Caco-2 (cell line): ENCODE results near the gene NFATC4. TPM values are rescaled to one million over a fixed set of nuclear protein-coding genes. Genes with fewer than 3 reads are reported as not detected.

Experiments
- BruUV-seq: library from RNA; stranded (reverse); fragments of 400-500 nt; replicated peaks from 2 replicates; lab custom pipeline; 2021; lab: Mats Ljungman, UMichigan
- CTCF ChIA-PET: fragments of 300-600 bp; sonication (Branson Sonifier 250); formaldehyde crosslinking; loops from one replicate; lab custom pipeline; 2022; ENCODE audit warnings: antibody characterized with exemption; lab: Charles Lee
- POLR2A ChIA-PET: fragments of 300-600 bp; sonication (Branson Sonifier 250); formaldehyde crosslinking; loops from one replicate; lab custom pipeline; 2022; ENCODE audit warnings: antibody characterized with exemption; lab: Charles Lee
- DNase-seq, 2 experiments: peaks; one replicate each; pipeline versions ENCODE4 v3.0.0 to v3.0.0-alpha.2; 2020 to 2022
- H3K27me3 ChIP-seq: replicated peaks from 2 replicates; pipeline ENCODE4 v1.6.0; 2011; ENCODE audit warnings: low read length; ENCODE audit not compliant: control insufficient read depth, insufficient read depth
- H3K36me3 ChIP-seq: 2 replicates; pipeline ENCODE4 v1.5.1; 2011; ENCODE audit warnings: low read length; ENCODE audit not compliant: control insufficient read depth, insufficient read depth
- H3K4me1 ChIP-seq: fragments of 250-450 bp; sonication (Bioruptor Pico); 2 replicates; pipeline ENCODE4 v1.5.1; 2020; ENCODE audit warnings: mild to moderate bottlenecking
- H3K4me3 ChIP-seq: 2 replicates; pipeline ENCODE4 v1.5.1; 2011; ENCODE audit warnings: low read depth, mild to moderate bottlenecking, control low read depth, low read length
- H3K9me3 ChIP-seq: fragments of 250-450 bp; sonication (Bioruptor Pico); 2 replicates; pipeline ENCODE4 v1.5.1; 2020; ENCODE audit warnings: mild to moderate bottlenecking, moderate library complexity
- H3K27ac Mint-ChIP-seq: one replicate; pipeline ENCODE4 v1.8.0; 2022; ENCODE audit warnings: mixed read lengths; ENCODE audit not compliant: unreplicated experiment
- H3K27me3 Mint-ChIP-seq: one replicate; pipeline ENCODE4 v1.8.0; 2022; ENCODE audit warnings: mixed read lengths; ENCODE audit not compliant: insufficient read depth, unreplicated experiment
- H3K36me3 Mint-ChIP-seq: one replicate; pipeline ENCODE4 v1.8.0; 2022; ENCODE audit warnings: mild to moderate bottlenecking, mixed read lengths; ENCODE audit not compliant: insufficient read depth, unreplicated experiment
- H3K4me1 Mint-ChIP-seq: one replicate; pipeline ENCODE4 v1.8.0; 2022; ENCODE audit warnings: low read depth, mixed read lengths; ENCODE audit not compliant: unreplicated experiment
- H3K4me3 Mint-ChIP-seq: one replicate; pipeline ENCODE4 v1.8.0; 2022; ENCODE audit warnings: mild to moderate bottlenecking, moderate library complexity, mixed read lengths; ENCODE audit not compliant: unreplicated experiment
- H3K9me3 Mint-ChIP-seq: one replicate; pipeline ENCODE4 v1.8.0; 2022; ENCODE audit warnings: mixed read lengths; ENCODE audit not compliant: unreplicated experiment
- intact Hi-C: fragments of 100-400 bp; cut with micrococcal nuclease; formaldehyde crosslinking; loops from one replicate; pipeline ENCODE4 v1.10.0; 2022; ENCODE audit not compliant: unreplicated experiment
- total RNA-seq: library from RNA; stranded (reverse); gene quantifications from 2 replicates; pipeline ENCODE4 v1.2.3, GENCODE V29; 2022
- TF ChIP-seq, protein P1 (sequence below), 2 experiments: fragments of 200-600 bp in 1 of 2; IDR thresholded peaks; 1 replicate in 1 of 2; 2 replicates in 1 of 2; pipeline versions ENCODE4 v1.5.1 to v1.8.0; 2011 to 2022; ENCODE audit warnings: antibody characterized with exemption in 1 of 2, control low read depth in 1 of 2, inconsistent platforms in 1 of 2, low read depth in 1 of 2, low read length in 1 of 2, mild to moderate bottlenecking in 1 of 2, moderate library complexity in 1 of 2; ENCODE audit not compliant: insufficient read depth in 1 of 2, severe bottlenecking in 1 of 2, unreplicated experiment in 1 of 2

NFATC4 gene
- total RNA-seq, 1 experiment from 2014 or later = 0.88 TPM

DNA sequence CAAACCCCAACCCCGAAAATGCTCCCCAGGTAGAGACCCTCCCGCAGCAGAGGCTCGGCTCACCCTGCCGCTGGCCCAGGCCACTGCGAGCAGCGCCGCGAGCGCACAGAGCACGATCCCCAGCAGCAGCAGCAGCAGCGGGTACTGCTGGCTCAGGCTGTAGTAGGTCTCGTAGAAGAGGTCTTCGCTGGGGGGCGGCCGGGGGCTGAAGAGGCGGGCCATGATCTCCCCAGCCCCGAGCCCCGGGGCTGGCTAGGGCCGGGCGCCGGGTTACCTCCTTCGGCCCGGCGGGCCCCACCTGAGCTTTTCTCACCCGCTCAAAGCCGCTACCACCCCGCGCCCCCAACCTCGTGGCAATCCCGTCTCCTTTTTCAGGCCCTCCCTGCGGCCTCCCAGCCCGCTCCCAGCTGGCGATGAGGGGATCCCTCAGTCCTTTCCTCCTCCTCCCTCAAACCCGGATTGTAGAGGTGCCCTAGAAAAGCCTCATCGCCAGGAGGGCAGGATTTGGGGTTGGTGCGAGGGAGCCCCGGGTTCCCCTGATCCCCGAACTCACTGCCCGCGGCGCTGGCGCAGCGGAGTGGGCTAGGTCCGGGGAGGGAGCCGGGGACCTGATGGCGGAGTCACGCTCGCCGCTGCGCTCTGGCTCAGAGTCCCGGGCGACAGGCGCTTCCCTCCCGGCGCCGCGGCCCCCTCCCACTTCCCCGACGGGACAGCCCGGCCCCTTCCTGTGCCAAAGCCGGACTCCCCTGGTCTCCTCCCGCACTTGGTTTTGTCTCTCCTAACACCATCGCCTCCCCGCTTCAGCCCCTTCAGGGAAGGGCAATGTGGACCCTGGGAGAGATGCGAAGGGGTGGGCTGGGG is 33.3 kb upstream of the NFATC4 start, which contains the start of gene ADCY4:
TSS of gene ADCY4 (minus strand) at position 641 of the 861 bp plus-strand sequence. CDS start at position 222, 419 bp downstream.
- Mint-ChIP-seq H3K27me3 (no peaks in the 10 kb centered on the region), H3K4me3 (no peak within 1 kb of the TSS), H3K4me1 (peaks cover 7% of the 10 kb centered on the region), H3K36me3 (peaks cover 7% of the 10 kb centered on the region), H3K9me3 (no peaks in the 10 kb centered on the region), H3K27ac (no peak within 1 kb of the TSS)
- no peaks in the 10 kb centered on the region for H3K9me3 ChIP-seq
- no TSS peak for BruUV-seq
- no peak within 1 kb of the TSS for H3K4me3 ChIP-seq
- ChIA-PET CTCF (interaction anchor here (1.5 to 3.0 kb wide), 4 partner anchors 31 to 96 kb away, joined by 5 to 90 read pairs (median 13); partner anchors contain the start of genes CBLN3, KHNYN and TINF2), POLR2A (no interaction called here)
- no peaks in the 10 kb centered on the region for H3K36me3 ChIP-seq
- TF ChIP-seq, protein P1, sequence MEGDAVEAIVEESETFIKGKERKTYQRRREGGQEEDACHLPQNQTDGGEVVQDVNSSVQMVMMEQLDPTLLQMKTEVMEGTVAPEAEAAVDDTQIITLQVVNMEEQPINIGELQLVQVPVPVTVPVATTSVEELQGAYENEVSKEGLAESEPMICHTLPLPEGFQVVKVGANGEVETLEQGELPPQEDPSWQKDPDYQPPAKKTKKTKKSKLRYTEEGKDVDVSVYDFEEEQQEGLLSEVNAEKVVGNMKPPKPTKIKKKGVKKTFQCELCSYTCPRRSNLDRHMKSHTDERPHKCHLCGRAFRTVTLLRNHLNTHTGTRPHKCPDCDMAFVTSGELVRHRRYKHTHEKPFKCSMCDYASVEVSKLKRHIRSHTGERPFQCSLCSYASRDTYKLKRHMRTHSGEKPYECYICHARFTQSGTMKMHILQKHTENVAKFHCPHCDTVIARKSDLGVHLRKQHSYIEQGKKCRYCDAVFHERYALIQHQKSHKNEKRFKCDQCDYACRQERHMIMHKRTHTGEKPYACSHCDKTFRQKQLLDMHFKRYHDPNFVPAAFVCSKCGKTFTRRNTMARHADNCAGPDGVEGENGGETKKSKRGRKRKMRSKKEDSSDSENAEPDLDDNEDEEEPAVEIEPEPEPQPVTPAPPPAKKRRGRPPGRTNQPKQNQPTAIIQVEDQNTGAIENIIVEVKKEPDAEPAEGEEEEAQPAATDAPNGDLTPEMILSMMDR (IDR thresholded peaks at IDR 0.05; ENCODE audit: insufficient read depth in 1 of 2, low read depth in 1 of 2, low read length in 1 of 2, severe bottlenecking in 1 of 2, unreplicated experiment in 1 of 2) = no peak
- no peak for DNase-seq
- intact Hi-C loops = no loop called here
- H3K4me1 ChIP-seq = peaks cover 15% of the 10 kb centered on the region
- H3K27me3 ChIP-seq = no peaks in the 10 kb centered on the region

GRCh38 chr14:24335461-24336171 is 32.4 kb upstream of the NFATC4 start:
- no peak for DNase-seq

More at GRCh38 chr14:24335461-24336171, 32.4 kb upstream of the NFATC4 start:
- Mint-ChIP-seq H3K27ac (no peak overlapping the region), H3K9me3 (no peaks in the 10 kb centered on the region), H3K27me3 (no peaks in the 10 kb centered on the region), H3K36me3 (peaks cover 7% of the 10 kb centered on the region), H3K4me3 (no peak overlapping the region), H3K4me1 (peaks cover 7% of the 10 kb centered on the region)
- no TSS peak for BruUV-seq
- ChIA-PET CTCF (interaction anchor here (0.5 to 1.6 kb wide), 2 partner anchors 96 to 745 kb away, joined by 5 to 11 read pairs; no protein-coding TSS in a partner anchor), POLR2A (no interaction called here)
- TF ChIP-seq, protein P1 (IDR thresholded peaks at IDR 0.05; ENCODE audit: insufficient read depth in 1 of 2, low read depth in 1 of 2, low read length in 1 of 2, severe bottlenecking in 1 of 2, unreplicated experiment in 1 of 2) = no peak
- no peak overlapping the region for H3K4me3 ChIP-seq
- intact Hi-C loops = no loop called here
- H3K4me1 ChIP-seq = peaks cover 15% of the 10 kb centered on the region
- no peaks in the 10 kb centered on the region; the same call in 1 of the 2 replicates for H3K27me3 ChIP-seq
- H3K36me3 ChIP-seq = no peaks in the 10 kb centered on the region
- H3K9me3 ChIP-seq = no peaks in the 10 kb centered on the region
